H9 (cell line): ENCODE results near the gene MICU1. TPM values are rescaled to one million over a fixed set of nuclear protein-coding genes. Genes with fewer than 3 reads are reported as not detected.
A peak's percentile ranks its signal among the peaks of the same experiment; 100 is the strongest.
"Not testable (repeated sequence)": the region's sequence is repeated elsewhere in the genome, so short reads cannot be mapped to it uniquely, and the experiment has no call there.

ENCODE experiments used
- DNase-seq: peaks from one replicate; pipeline ENCODE4 v3.0.0-alpha.2; 2017
- H2AFZ ChIP-seq: one replicate; pipeline ENCODE4 v1.6.1; 2013; ENCODE audit warnings: mild to moderate bottlenecking, low read length, control low read depth, moderate library complexity
- H2AK5ac ChIP-seq: 2 replicates; pipeline ENCODE4 v1.6.1; 2013; ENCODE audit warnings: low read length, control low read depth, mixed read lengths; ENCODE audit not compliant: insufficient read length
- H2BK120ac ChIP-seq: one replicate; pipeline ENCODE4 v1.6.1; 2013; ENCODE audit warnings: low read depth, mild to moderate bottlenecking, low read length, control low read depth, inconsistent platforms; ENCODE audit not compliant: poor library complexity, severe bottlenecking
- H2BK12ac ChIP-seq: 2 replicates; pipeline ENCODE4 v1.6.1; 2013; ENCODE audit warnings: low read length, control low read depth, mixed read lengths, low read depth; ENCODE audit not compliant: insufficient read length
- H2BK15ac ChIP-seq: 2 replicates; pipeline ENCODE4 v1.6.1; 2013; ENCODE audit warnings: low read depth, low read length, control low read depth
- H2BK20ac ChIP-seq: one replicate; pipeline ENCODE4 v1.6.1; 2013; ENCODE audit warnings: low read depth, mild to moderate bottlenecking, low read length, control low read depth, inconsistent platforms; ENCODE audit not compliant: poor library complexity, severe bottlenecking
- H2BK5ac ChIP-seq: 2 replicates; pipeline ENCODE4 v1.6.1; 2013; ENCODE audit warnings: low read length, control low read depth, mixed read lengths; ENCODE audit not compliant: insufficient read length
- H3K14ac ChIP-seq: 2 replicates; pipeline ENCODE4 v1.6.1; 2013; ENCODE audit warnings: low read length, control low read depth; ENCODE audit not compliant: insufficient read depth
- H3K18ac ChIP-seq: 2 replicates; pipeline ENCODE4 v1.6.1; 2013; ENCODE audit warnings: low read depth, mild to moderate bottlenecking, mixed read lengths, low read length, control low read depth; ENCODE audit not compliant: insufficient read length
- H3K23ac ChIP-seq: 2 replicates; pipeline ENCODE4 v1.6.1; 2013; ENCODE audit warnings: low read length, control low read depth, mixed read lengths, low read depth; ENCODE audit not compliant: insufficient read length
- H3K23me2 ChIP-seq: 2 replicates; pipeline ENCODE4 v1.6.1; 2013; ENCODE audit warnings: low read depth, mild to moderate bottlenecking, mixed read lengths, low read length, control low read depth; ENCODE audit not compliant: insufficient read length, poor library complexity, severe bottlenecking
- H3K27ac ChIP-seq: 2 replicates; pipeline ENCODE4 v1.5.1; 2013; ENCODE audit warnings: low read length, control low read depth, mixed read lengths, low read depth; ENCODE audit not compliant: insufficient read length
- H3K27me3 ChIP-seq: 2 replicates; pipeline ENCODE4 v1.6.1; 2013; ENCODE audit warnings: low read length, control low read depth, inconsistent platforms; ENCODE audit not compliant: insufficient read depth
- H3K4ac ChIP-seq: 2 replicates; pipeline ENCODE4 v1.6.1; 2013; ENCODE audit warnings: low read depth, mild to moderate bottlenecking, control low read depth, inconsistent platforms, low read length, moderate library complexity
- H3K4me1 ChIP-seq: 2 replicates; pipeline ENCODE4 v1.6.1; 2013; ENCODE audit warnings: low read length, control low read depth, inconsistent platforms; ENCODE audit not compliant: insufficient read depth
- H3K4me2 ChIP-seq: 2 replicates; pipeline ENCODE4 v1.6.1; 2013; ENCODE audit warnings: low read length, control low read depth, mixed read lengths; ENCODE audit not compliant: insufficient read length, insufficient read depth
- H3K56ac ChIP-seq: 2 replicates; pipeline ENCODE4 v1.6.1; 2013; ENCODE audit warnings: low read depth, mild to moderate bottlenecking, mixed read lengths, low read length, control low read depth; ENCODE audit not compliant: insufficient read length
- H3K79me1 ChIP-seq: 2 replicates; pipeline ENCODE4 v1.6.1; 2013; ENCODE audit warnings: low read depth, mild to moderate bottlenecking, moderate library complexity, low read length, control low read depth, inconsistent platforms; ENCODE audit not compliant: insufficient read depth, poor library complexity, severe bottlenecking
- H3K79me2 ChIP-seq: 2 replicates; pipeline ENCODE4 v1.6.1; 2013; ENCODE audit warnings: low read length, control low read depth, inconsistent platforms; ENCODE audit not compliant: insufficient read depth
- H3K9ac ChIP-seq: 2 replicates; pipeline ENCODE4 v1.6.1; 2013; ENCODE audit warnings: low read length, control low read depth, mixed read lengths; ENCODE audit not compliant: insufficient read length; ENCODE audit errors: extremely low read depth
- H3K9me3 ChIP-seq: one replicate; pipeline ENCODE4 v1.6.1; 2013; ENCODE audit warnings: low read depth, low read length, inconsistent platforms; ENCODE audit not compliant: control insufficient read depth
- H3T11ph ChIP-seq: one replicate; pipeline ENCODE4 v1.6.1; 2013; ENCODE audit warnings: mild to moderate bottlenecking, low read length, control low read depth, inconsistent platforms
- H4K20me1 ChIP-seq: one replicate; pipeline ENCODE4 v1.6.1; 2013; ENCODE audit not compliant: control insufficient read depth, insufficient read length, insufficient read depth
- H4K5ac ChIP-seq: 2 replicates; pipeline ENCODE4 v1.6.1; 2013; ENCODE audit warnings: low read depth, mild to moderate bottlenecking, mixed read lengths, low read length, control low read depth; ENCODE audit not compliant: insufficient read length
- H4K8ac ChIP-seq: replicated peaks from 2 replicates; pipeline ENCODE4 v1.6.1; 2013; ENCODE audit warnings: low read length, control low read depth, mixed read lengths, low read depth; ENCODE audit not compliant: insufficient read length
- H4K91ac ChIP-seq: 2 replicates; pipeline ENCODE4 v1.6.1; 2013; ENCODE audit warnings: low read depth, mild to moderate bottlenecking, moderate library complexity, mixed read lengths, low read length, control low read depth; ENCODE audit not compliant: insufficient read length
- H3K27ac Mint-ChIP-seq, 3 experiments: 2 replicates in 2 of 3; 3 replicates in 1 of 3; pipeline ENCODE4 v1.8.0; 2020 to 2021; ENCODE audit warnings: mixed read lengths in 3 of 3, mild to moderate bottlenecking in 1 of 3, moderate library complexity in 1 of 3
- H3K27me3 Mint-ChIP-seq: 2 replicates; pipeline ENCODE4 v1.8.0; 2021; ENCODE audit warnings: low read depth, mild to moderate bottlenecking, moderate library complexity, mixed read lengths
- H3K36me3 Mint-ChIP-seq, 3 experiments: 2 replicates in 2 of 3; 3 replicates in 1 of 3; pipeline ENCODE4 v1.8.0; 2020 to 2021; ENCODE audit warnings: low read depth in 3 of 3, mixed read lengths in 3 of 3; ENCODE audit not compliant: insufficient read depth in 1 of 3
- H3K4me1 Mint-ChIP-seq, 2 experiments: 2 replicates each; pipeline ENCODE4 v1.8.0; 2020; ENCODE audit warnings: mixed read lengths in 2 of 2
- H3K4me3 Mint-ChIP-seq, 2 experiments: 2 replicates in 1 of 2; 3 replicates in 1 of 2; pipeline ENCODE4 v1.8.0; 2020 to 2021; ENCODE audit warnings: mild to moderate bottlenecking in 2 of 2, mixed read lengths in 2 of 2, moderate library complexity in 1 of 2
- H3K9me3 Mint-ChIP-seq, 2 experiments: 2 replicates in 1 of 2; 3 replicates in 1 of 2; pipeline ENCODE4 v1.8.0; 2020; ENCODE audit warnings: mild to moderate bottlenecking in 2 of 2, mixed read lengths in 2 of 2, moderate library complexity in 1 of 2
- WGBS: extraction: QIAGEN DNeasy Blood & Tissue Kit; methylation state at CpG from one replicate; pipeline ENCODE4 v1.1.7; 2013; ENCODE audit warnings: missing lambda C conversion rate, low lambda C conversion rate, mixed read lengths; ENCODE audit not compliant: insufficient read length; ENCODE audit errors: extremely low coverage; 5-methylcytosine and 5-hydroxymethylcytosine counted together
- total RNA-seq: library from RNA; stranded (reverse); gene quantifications from 2 replicates; pipeline ENCODE4 v1.2.1, GENCODE V29; 2021
- TF ChIP-seq, protein P1 (sequence below): fragments of 200-600 bp; sonication (generic); conservative IDR thresholded peaks from 3 replicates; pipeline ENCODE4 v1.8.0; 2021; ENCODE audit warnings: antibody characterized with exemption, mild to moderate bottlenecking

Gene MICU1
- total RNA-seq, 1 experiment from 2014 or later = 33.2 TPM

- H4K5ac ChIP-seq = no peak overlapping the region
- no peaks in the 10 kb centered on the region for H3K9me3 ChIP-seq
- H3K23me2 ChIP-seq = no peaks in the 10 kb centered on the region
- H3K27ac Mint-ChIP-seq = peak overlapping the region in 2 of 3 experiments; percentile 62 to 66; a peak in 3 of 7 replicates
- no peaks in the 10 kb centered on the region for H3K9me3 Mint-ChIP-seq
- no peak overlapping the region for H3K9ac ChIP-seq
- H3K4ac ChIP-seq = no peak overlapping the region
- H3K56ac ChIP-seq = no peak overlapping the region
- no peak overlapping the region for H3K18ac ChIP-seq
- no peak overlapping the region for H2BK120ac ChIP-seq
- H2BK12ac ChIP-seq = no peak overlapping the region
- no peak overlapping the region for H2BK15ac ChIP-seq
- H2AFZ ChIP-seq = no peak overlapping the region
- H4K91ac ChIP-seq = no peak overlapping the region
- no peak overlapping the region for H3T11ph ChIP-seq
- H2BK20ac ChIP-seq = no peak overlapping the region
- H3K4me1 ChIP-seq = peaks cover 3% of the 10 kb centered on the region; the same call in 1 of the 2 replicates
- no peaks in the 10 kb centered on the region for H3K36me3 Mint-ChIP-seq
- H4K8ac ChIP-seq = no peak overlapping the region
- H3K79me1 ChIP-seq = no peaks in the 10 kb centered on the region
- H3K23ac ChIP-seq = no peak overlapping the region
- no peak overlapping the region for H2BK5ac ChIP-seq
- H3K27me3 Mint-ChIP-seq = no peaks in the 10 kb centered on the region
- TF ChIP-seq, protein P1, sequence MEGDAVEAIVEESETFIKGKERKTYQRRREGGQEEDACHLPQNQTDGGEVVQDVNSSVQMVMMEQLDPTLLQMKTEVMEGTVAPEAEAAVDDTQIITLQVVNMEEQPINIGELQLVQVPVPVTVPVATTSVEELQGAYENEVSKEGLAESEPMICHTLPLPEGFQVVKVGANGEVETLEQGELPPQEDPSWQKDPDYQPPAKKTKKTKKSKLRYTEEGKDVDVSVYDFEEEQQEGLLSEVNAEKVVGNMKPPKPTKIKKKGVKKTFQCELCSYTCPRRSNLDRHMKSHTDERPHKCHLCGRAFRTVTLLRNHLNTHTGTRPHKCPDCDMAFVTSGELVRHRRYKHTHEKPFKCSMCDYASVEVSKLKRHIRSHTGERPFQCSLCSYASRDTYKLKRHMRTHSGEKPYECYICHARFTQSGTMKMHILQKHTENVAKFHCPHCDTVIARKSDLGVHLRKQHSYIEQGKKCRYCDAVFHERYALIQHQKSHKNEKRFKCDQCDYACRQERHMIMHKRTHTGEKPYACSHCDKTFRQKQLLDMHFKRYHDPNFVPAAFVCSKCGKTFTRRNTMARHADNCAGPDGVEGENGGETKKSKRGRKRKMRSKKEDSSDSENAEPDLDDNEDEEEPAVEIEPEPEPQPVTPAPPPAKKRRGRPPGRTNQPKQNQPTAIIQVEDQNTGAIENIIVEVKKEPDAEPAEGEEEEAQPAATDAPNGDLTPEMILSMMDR = no peak
- no peaks in the 10 kb centered on the region for H3K79me2 ChIP-seq
- no peaks in the 10 kb centered on the region for H4K20me1 ChIP-seq
- peaks cover 28% of the 10 kb centered on the region in 2 experiments for H3K4me1 Mint-ChIP-seq
- H3K4me2 ChIP-seq = no peak overlapping the region
- H2AK5ac ChIP-seq = no peak overlapping the region
- no peaks in the 10 kb centered on the region for H3K27me3 ChIP-seq
- DNase-seq = no peak
- WGBS = no CpG with 5 or more reads among the region's 4 CpGs
- H3K27ac ChIP-seq = no peak overlapping the region
- H3K14ac ChIP-seq = no peak overlapping the region
- H3K4me3 Mint-ChIP-seq = no peak overlapping the region
Measured at GRCh38 chr10:72385724-72386123, 240.2 kb downstream of the MICU1 start.

GRCh38 chr10:72384982-72385381 lies 240.9 kb downstream of the MICU1 start:
- H3K36me3 Mint-ChIP-seq, H3K23me2 ChIP-seq: not testable (repeated sequence)

More at GRCh38 chr10:72384982-72385381, 240.9 kb downstream of the MICU1 start:
- not testable (repeated sequence) for H3K27me3 ChIP-seq, H3K79me1 ChIP-seq, H4K20me1 ChIP-seq, H3K4me1 ChIP-seq, H2BK20ac ChIP-seq, H3K27ac ChIP-seq, H3K9ac ChIP-seq, H3K9me3 Mint-ChIP-seq, H3K27me3 Mint-ChIP-seq, H2BK120ac ChIP-seq, H3T11ph ChIP-seq, H2BK5ac ChIP-seq, H3K14ac ChIP-seq, H2BK12ac ChIP-seq, H3K4me3 Mint-ChIP-seq, H3K18ac ChIP-seq, DNase-seq, H3K79me2 ChIP-seq, H3K56ac ChIP-seq, H3K4me2 ChIP-seq, H4K5ac ChIP-seq, H3K9me3 ChIP-seq, H3K4ac ChIP-seq, H4K91ac ChIP-seq, H2AFZ ChIP-seq, H2AK5ac ChIP-seq, H4K8ac ChIP-seq, H3K23ac ChIP-seq, H2BK15ac ChIP-seq
- peaks cover 30 to 31% of the 10 kb centered on the region in 2 experiments for H3K4me1 Mint-ChIP-seq
- H3K27ac Mint-ChIP-seq = peak overlapping the region in 2 of 3 experiments; percentile 18 to 79; a peak in 3 of 7 replicates
- no CpG with 5 or more reads among the region's 7 CpGs for WGBS
